ENCODE measurements around the gene MAGI2. TPM values are rescaled to one million over a fixed set of nuclear protein-coding genes. Genes with fewer than 3 reads are reported as not detected.

The MAGI2 gene
- polyA plus RNA-seq, 3 donors: 0.03 to 0.11 TPM; not detected in 1

- intact Hi-C loops (cut with micrococcal nuclease): no loop called here
- H3K4me2 ChIP-seq (replicated peaks; ENCODE audit: extremely low read depth, low read length, poor library complexity, severe bottlenecking): no peak overlapping the region
- no peak overlapping the region for H3K4me3 Mint-ChIP-seq
- no peak overlapping the region for H2AFZ ChIP-seq (ENCODE audit: insufficient read depth, low read depth, low read length, poor library complexity, severe bottlenecking)
- no peak overlapping the region for H3K4me3 ChIP-seq (replicated peaks in 1 of 3; ENCODE audit: low read depth in 2 of 3, low read length in 3 of 3)
- H3K9me3 ChIP-seq (replicated peaks in 1 of 2; ENCODE audit: control insufficient read depth in 1 of 2, insufficient read depth in 1 of 2, low read length in 2 of 2): peaks cover 7% of the 10 kb centered on the region in 2 donors
- no peaks in the 10 kb centered on the region for H4K20me1 ChIP-seq (ENCODE audit: insufficient read depth, low read length)
- H3K9me3 Mint-ChIP-seq: peaks cover 1 to 20% (median 6%) of the 10 kb centered on the region in 7 donors
- H3K36me3 ChIP-seq (replicated peaks in 1 of 2; ENCODE audit: control insufficient read depth in 1 of 2, insufficient read depth in 2 of 2, low read length in 2 of 2): no peaks in the 10 kb centered on the region
- no peaks in the 10 kb centered on the region for H3K27me3 ChIP-seq (ENCODE audit: control insufficient read depth in 2 of 2, insufficient read depth in 2 of 2, low read length in 2 of 2)
- no peaks in the 10 kb centered on the region for H3K79me2 ChIP-seq (ENCODE audit: insufficient read depth, low read length)
- TF ChIP-seq CTCF (IDR thresholded peaks at IDR 0.05): no peak
- no peak overlapping the region for H3K27ac ChIP-seq (ENCODE audit: low read depth in 1 of 2, low read length in 2 of 2)
- WGBS (ENCODE audit: insufficient coverage): no CpG with 5 or more reads among the region's 3 CpGs
- H3K27ac Mint-ChIP-seq: no peak overlapping the region
- no peaks in the 10 kb centered on the region for H3K4me1 ChIP-seq (ENCODE audit: control insufficient read depth in 1 of 2, insufficient read depth in 2 of 2, low read length in 2 of 2)
- peaks cover 0 to 2% (median 0%) of the 10 kb centered on the region in 3 donors for H3K27me3 Mint-ChIP-seq (ENCODE audit: low read depth in 3 of 3)
- H3K9ac ChIP-seq (ENCODE audit: insufficient read depth, low read length, poor library complexity, severe bottlenecking): no peak overlapping the region
- no peaks in the 10 kb centered on the region for H3K4me1 Mint-ChIP-seq
- no peaks in the 10 kb centered on the region for H3K36me3 Mint-ChIP-seq
- no peak for DNase-seq
Measured at GRCh38 chr7:78862411-78862900, 591.0 kb downstream of the MAGI2 start.

- Histone ChIP-seq H4K20me1 (ENCODE audit: insufficient read depth, low read length) (no peaks in the 10 kb centered on the region), H3K4me2 (replicated peaks; ENCODE audit: extremely low read depth, low read length, poor library complexity, severe bottlenecking) (no peak overlapping the region), H3K9me3 (replicated peaks in 1 of 2; ENCODE audit: control insufficient read depth in 1 of 2, insufficient read depth in 1 of 2, low read length in 2 of 2) (peaks cover 0 to 4% of the 10 kb centered on the region in 2 donors), H2AFZ (ENCODE audit: insufficient read depth, low read depth, low read length, poor library complexity, severe bottlenecking) (no peak overlapping the region), H3K27me3 (ENCODE audit: control insufficient read depth in 2 of 2, insufficient read depth in 2 of 2, low read length in 2 of 2) (no peaks in the 10 kb centered on the region), H3K9ac (ENCODE audit: insufficient read depth, low read length, poor library complexity, severe bottlenecking) (no peak overlapping the region), H3K4me1 (ENCODE audit: control insufficient read depth in 1 of 2, insufficient read depth in 2 of 2, low read length in 2 of 2) (no peaks in the 10 kb centered on the region), H3K4me3 (replicated peaks in 1 of 3; ENCODE audit: low read depth in 2 of 3, low read length in 3 of 3) (no peak overlapping the region), H3K36me3 (replicated peaks in 1 of 2; ENCODE audit: control insufficient read depth in 1 of 2, insufficient read depth in 2 of 2, low read length in 2 of 2) (no peaks in the 10 kb centered on the region), H3K79me2 (ENCODE audit: insufficient read depth, low read length) (no peaks in the 10 kb centered on the region), H3K27ac (ENCODE audit: low read depth in 1 of 2, low read length in 2 of 2) (no peak overlapping the region)
- no peaks in the 10 kb centered on the region for H3K4me1 Mint-ChIP-seq
- no CpG with 5 or more reads among the region's 6 CpGs for WGBS (ENCODE audit: insufficient coverage)
- no peaks in the 10 kb centered on the region for H3K36me3 Mint-ChIP-seq
- no peak for TF ChIP-seq CTCF (IDR thresholded peaks at IDR 0.05)
- H3K9me3 Mint-ChIP-seq: peaks cover 0 to 11% (median 3%) of the 10 kb centered on the region in 7 donors
- no peak overlapping the region for H3K27ac Mint-ChIP-seq
- no peak overlapping the region for H3K4me3 Mint-ChIP-seq
- intact Hi-C loops (cut with micrococcal nuclease): no loop called here
- no peaks in the 10 kb centered on the region for H3K27me3 Mint-ChIP-seq (ENCODE audit: low read depth in 3 of 3)
- DNase-seq: no peak
Measured at GRCh38 chr7:78852951-78853350, 600.5 kb downstream of the MAGI2 start.

Measured in CD14-positive monocyte (primary cell).